ENCODE results near the gene SCAF1. TPM values are rescaled to one million over a fixed set of nuclear protein-coding genes. Genes with fewer than 3 reads are reported as not detected.

Gene SCAF1
- polyA plus RNA-seq, 3 donors = 0.39 to 7.5 (median 0.68) TPM

DNA sequence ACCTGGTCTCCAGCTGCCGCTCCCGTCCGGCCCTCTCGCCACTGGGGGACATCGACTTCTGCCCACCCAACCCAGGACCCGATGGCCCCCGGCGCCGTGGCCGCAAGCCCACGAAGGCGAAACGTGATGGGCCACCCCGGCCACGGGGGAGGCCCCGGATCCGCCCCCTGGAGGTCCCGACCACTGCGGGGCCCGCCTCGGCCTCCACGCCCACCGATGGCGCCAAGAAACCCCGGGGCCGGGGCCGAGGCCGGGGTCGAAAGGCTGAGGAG lies 44.4 kb upstream of the SCAF1 start:
- no peak overlapping the region for H3K4me3 ChIP-seq (replicated peaks in 1 of 3; ENCODE audit: low read depth in 2 of 3, low read length in 3 of 3)
- H3K79me2 ChIP-seq (ENCODE audit: insufficient read depth, low read length) = peaks cover 66% of the 10 kb centered on the region
- intact Hi-C loops (cut with micrococcal nuclease) = no loop called here
- H3K4me1 ChIP-seq (ENCODE audit: control insufficient read depth in 1 of 2, insufficient read depth in 2 of 2, low read length in 2 of 2) = peaks cover 14 to 15% of the 10 kb centered on the region in 2 donors
- H3K4me1 Mint-ChIP-seq = peaks cover 15% of the 10 kb centered on the region
- H4K20me1 ChIP-seq (ENCODE audit: insufficient read depth, low read length) = peaks cover 83% of the 10 kb centered on the region
- no peaks in the 10 kb centered on the region for H3K9me3 ChIP-seq (replicated peaks in 1 of 2; ENCODE audit: control insufficient read depth in 1 of 2, insufficient read depth in 1 of 2, low read length in 2 of 2)
- no peaks in the 10 kb centered on the region for H3K27me3 ChIP-seq (ENCODE audit: control insufficient read depth in 2 of 2, insufficient read depth in 2 of 2, low read length in 2 of 2)
- no peak overlapping the region for H3K9ac ChIP-seq (ENCODE audit: insufficient read depth, low read length, poor library complexity, severe bottlenecking)
- H3K27me3 Mint-ChIP-seq (ENCODE audit: low read depth in 3 of 3) = peaks cover 0 to 3% (median 2%) of the 10 kb centered on the region in 3 donors
- peaks cover 43 to 71% of the 10 kb centered on the region in 2 donors for H3K36me3 Mint-ChIP-seq
- WGBS (ENCODE audit: insufficient coverage) = 97% methylated on average over 29 of the region's 29 CpGs
- H3K9me3 Mint-ChIP-seq = no peaks in the 10 kb centered on the region
- H3K27ac Mint-ChIP-seq = no peak overlapping the region
- no peak overlapping the region for H3K27ac ChIP-seq (ENCODE audit: low read depth in 1 of 2, low read length in 2 of 2)
- peaks cover 67 to 75% of the 10 kb centered on the region in 2 donors for H3K36me3 ChIP-seq (replicated peaks in 1 of 2; ENCODE audit: control insufficient read depth in 1 of 2, insufficient read depth in 2 of 2, low read length in 2 of 2)
- no peak overlapping the region for H3K4me3 Mint-ChIP-seq
- DNase-seq = no peak
- no peak overlapping the region for H3K4me2 ChIP-seq (replicated peaks; ENCODE audit: extremely low read depth, low read length, poor library complexity, severe bottlenecking)
- H2AFZ ChIP-seq (ENCODE audit: insufficient read depth, low read depth, low read length, poor library complexity, severe bottlenecking) = no peak overlapping the region
- TF ChIP-seq, protein P1, sequence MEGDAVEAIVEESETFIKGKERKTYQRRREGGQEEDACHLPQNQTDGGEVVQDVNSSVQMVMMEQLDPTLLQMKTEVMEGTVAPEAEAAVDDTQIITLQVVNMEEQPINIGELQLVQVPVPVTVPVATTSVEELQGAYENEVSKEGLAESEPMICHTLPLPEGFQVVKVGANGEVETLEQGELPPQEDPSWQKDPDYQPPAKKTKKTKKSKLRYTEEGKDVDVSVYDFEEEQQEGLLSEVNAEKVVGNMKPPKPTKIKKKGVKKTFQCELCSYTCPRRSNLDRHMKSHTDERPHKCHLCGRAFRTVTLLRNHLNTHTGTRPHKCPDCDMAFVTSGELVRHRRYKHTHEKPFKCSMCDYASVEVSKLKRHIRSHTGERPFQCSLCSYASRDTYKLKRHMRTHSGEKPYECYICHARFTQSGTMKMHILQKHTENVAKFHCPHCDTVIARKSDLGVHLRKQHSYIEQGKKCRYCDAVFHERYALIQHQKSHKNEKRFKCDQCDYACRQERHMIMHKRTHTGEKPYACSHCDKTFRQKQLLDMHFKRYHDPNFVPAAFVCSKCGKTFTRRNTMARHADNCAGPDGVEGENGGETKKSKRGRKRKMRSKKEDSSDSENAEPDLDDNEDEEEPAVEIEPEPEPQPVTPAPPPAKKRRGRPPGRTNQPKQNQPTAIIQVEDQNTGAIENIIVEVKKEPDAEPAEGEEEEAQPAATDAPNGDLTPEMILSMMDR (IDR thresholded peaks at IDR 0.05) = no peak

DNA sequence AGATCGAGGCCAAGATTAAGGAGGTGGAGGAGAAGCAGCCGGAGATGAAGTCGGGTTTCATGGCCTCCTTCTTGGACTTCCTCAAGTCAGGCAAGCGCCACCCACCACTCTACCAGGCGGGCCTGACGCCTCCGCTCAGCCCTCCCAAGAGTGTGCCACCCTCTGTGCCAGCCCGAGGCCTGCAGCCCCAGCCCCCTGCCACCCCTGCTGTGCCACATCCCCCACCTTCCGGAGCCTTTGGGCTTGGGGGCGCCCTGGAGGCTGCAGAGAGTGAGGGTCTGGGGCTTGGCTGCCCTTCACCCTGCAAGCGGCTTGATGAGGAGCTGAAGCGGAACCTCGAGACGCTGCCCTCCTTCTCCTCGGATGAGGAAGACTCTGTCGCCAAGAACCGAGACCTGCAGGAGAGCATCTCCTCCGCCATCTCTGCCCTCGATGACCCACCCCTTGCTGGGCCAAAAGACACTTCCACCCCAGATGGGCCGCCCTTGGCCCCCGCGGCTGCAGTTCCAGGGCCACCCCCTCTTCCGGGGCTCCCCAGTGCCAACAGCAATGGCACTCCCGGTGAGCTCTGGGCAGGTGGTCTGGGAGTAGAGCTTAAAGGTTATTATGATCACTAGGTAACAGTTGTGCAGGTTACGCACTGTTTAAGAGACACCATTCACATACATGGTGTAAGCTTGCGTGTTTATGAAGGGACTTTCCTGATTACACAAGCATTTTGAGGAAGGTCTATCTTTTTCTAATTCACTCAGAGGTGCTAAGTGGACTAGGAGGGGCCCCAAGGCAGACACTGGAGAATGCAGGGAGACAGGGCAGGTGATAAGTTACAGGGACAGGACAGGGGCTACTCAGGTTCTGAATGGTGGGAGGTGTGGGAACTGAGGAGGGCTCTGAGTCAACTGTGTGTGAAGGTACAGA lies 42.4 kb upstream of the SCAF1 start:
- no peak overlapping the region for H3K9ac ChIP-seq (ENCODE audit: insufficient read depth, low read length, poor library complexity, severe bottlenecking)
- H2AFZ ChIP-seq (ENCODE audit: insufficient read depth, low read depth, low read length, poor library complexity, severe bottlenecking) = no peak overlapping the region
- peaks cover 0 to 3% (median 0%) of the 10 kb centered on the region in 3 donors for H3K27me3 Mint-ChIP-seq (ENCODE audit: low read depth in 3 of 3)
- H3K4me1 Mint-ChIP-seq = no peaks in the 10 kb centered on the region
- H3K27ac ChIP-seq (ENCODE audit: low read depth in 1 of 2, low read length in 2 of 2) = peak overlapping the region in 1 of 2 donors; percentile 48
- peaks cover 66% of the 10 kb centered on the region for H3K79me2 ChIP-seq (ENCODE audit: insufficient read depth, low read length)
- WGBS (ENCODE audit: insufficient coverage) = 100% methylated on average over 16 of the region's 26 CpGs
- H3K27ac Mint-ChIP-seq = peak overlapping the region in 5 of 7 donors; percentile 31 to 85 (median 50)
- H3K36me3 Mint-ChIP-seq = peaks cover 44 to 80% of the 10 kb centered on the region in 2 donors
- peaks cover 84% of the 10 kb centered on the region for H4K20me1 ChIP-seq (ENCODE audit: insufficient read depth, low read length)
- H3K4me2 ChIP-seq (replicated peaks; ENCODE audit: extremely low read depth, low read length, poor library complexity, severe bottlenecking) = no peak overlapping the region
- peaks cover 76 to 86% of the 10 kb centered on the region in 2 donors for H3K36me3 ChIP-seq (replicated peaks in 1 of 2; ENCODE audit: control insufficient read depth in 1 of 2, insufficient read depth in 2 of 2, low read length in 2 of 2)
- H3K4me3 Mint-ChIP-seq = no peak overlapping the region
- intact Hi-C loops (cut with micrococcal nuclease) = no loop called here
- H3K4me3 ChIP-seq (replicated peaks in 1 of 3; ENCODE audit: low read depth in 2 of 3, low read length in 3 of 3) = no peak overlapping the region
- H3K9me3 ChIP-seq (replicated peaks in 1 of 2; ENCODE audit: control insufficient read depth in 1 of 2, insufficient read depth in 1 of 2, low read length in 2 of 2) = no peaks in the 10 kb centered on the region
- H3K4me1 ChIP-seq (ENCODE audit: control insufficient read depth in 1 of 2, insufficient read depth in 2 of 2, low read length in 2 of 2) = no peaks in the 10 kb centered on the region
- TF ChIP-seq, protein P1 (IDR thresholded peaks at IDR 0.05) = no peak
- DNase-seq = peak in 1 of 3 donors; percentile 35
- H3K27me3 ChIP-seq (ENCODE audit: control insufficient read depth in 2 of 2, insufficient read depth in 2 of 2, low read length in 2 of 2) = no peaks in the 10 kb centered on the region
- H3K9me3 Mint-ChIP-seq = no peaks in the 10 kb centered on the region

All from CD14-positive monocyte (primary cell).